Fibroblast of upper back skin (primary cell): ENCODE results near the gene CAMK2D.

Experiments
- DNase-seq: peaks from one replicate; pipeline ENCODE4 v3.0.0-alpha.2; 2013

CAMK2D gene

DNA sequence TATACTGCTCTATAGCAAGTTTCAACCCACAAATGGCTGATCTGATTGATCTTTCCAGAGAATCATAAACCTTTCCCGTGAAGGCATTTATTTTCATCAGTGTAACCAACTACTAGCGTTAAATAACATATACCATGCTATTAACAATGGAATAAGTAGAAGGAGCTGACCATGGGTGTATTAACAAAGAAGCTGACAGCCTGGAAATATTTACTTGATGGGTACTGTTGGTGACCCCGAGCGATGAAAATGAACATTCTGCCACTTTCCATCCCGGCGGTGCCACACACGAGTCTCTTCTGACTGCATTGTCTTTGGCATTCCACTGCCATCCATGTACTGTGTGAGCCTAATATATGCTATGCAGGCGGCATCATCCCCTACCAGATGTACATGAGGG is 304.4 kb downstream of the CAMK2D start:
- DNase-seq = no peak

DNA sequence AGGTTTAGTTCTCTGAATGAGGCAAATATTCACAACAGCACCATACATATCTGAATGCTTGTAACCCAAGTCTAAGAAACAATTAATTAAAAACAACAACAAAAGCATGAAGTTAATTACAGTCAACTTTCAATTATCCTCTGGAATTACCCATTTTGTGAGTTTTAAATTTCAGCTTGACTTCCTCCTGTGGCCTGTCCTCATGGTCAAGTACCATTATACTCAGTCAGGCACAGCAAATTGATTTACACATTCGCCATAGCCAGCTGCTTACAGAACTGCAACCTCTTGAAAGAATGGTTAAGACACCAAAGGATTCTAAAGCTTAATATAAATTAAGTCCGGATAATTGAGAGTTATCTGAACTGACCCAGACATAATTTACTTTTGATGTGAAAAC is 306.5 kb downstream of the CAMK2D start:
- no peak for DNase-seq

DNA sequence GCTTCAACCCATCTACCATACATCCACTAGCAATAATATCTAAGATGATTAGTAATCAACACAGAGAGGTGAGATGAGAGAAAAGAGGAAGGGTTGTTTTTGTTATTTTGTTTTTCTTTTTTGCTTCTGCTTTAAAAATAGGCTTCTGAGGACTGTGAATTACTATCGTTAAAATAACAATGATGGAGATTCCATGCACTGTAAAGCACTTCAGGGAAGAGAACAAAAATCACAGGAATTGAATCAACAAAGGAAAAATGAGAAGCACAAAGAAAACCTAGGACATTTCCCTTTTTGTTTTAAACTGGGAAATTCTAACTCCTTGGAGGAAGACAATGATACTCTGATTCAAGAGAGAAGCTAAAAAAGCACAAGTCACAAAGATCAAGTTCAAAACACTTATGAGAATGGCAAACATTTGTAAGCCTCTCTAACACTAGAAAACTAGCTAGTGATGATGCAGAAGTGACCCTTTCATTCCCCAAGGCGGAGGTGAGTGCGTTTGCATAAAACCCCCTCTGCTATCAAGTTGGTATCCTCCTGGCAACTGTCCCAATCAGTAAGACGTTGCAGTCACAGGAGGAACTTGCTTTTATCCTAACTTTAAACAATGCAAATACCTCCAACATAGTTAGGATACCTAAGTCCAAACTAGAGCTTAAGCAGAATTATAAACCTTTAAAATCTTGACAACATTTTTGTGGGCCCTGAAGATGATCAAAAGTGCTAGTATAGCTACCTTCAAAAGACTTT is 308.5 kb downstream of the CAMK2D start:
- peak; percentile 70 for DNase-seq

DNA sequence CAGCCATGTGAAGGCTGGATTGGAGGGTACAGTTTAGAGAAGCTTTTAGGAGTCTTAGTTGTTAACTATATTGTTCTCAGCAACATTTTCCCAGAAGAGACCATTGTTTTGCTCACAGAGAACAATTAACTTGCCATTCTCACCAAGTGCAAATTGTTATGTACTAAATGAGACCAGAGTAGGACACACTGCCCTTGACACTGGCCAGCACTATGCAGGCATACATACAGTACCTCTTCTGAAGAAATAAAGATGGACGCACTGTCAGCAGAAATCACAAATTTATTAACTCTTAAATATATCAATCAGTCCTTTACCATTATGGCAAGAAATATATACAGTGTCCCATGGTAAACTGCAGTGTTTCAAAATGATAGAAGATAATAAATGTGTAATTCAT is 309.4 kb downstream of the CAMK2D start:
- no peak for DNase-seq

DNA sequence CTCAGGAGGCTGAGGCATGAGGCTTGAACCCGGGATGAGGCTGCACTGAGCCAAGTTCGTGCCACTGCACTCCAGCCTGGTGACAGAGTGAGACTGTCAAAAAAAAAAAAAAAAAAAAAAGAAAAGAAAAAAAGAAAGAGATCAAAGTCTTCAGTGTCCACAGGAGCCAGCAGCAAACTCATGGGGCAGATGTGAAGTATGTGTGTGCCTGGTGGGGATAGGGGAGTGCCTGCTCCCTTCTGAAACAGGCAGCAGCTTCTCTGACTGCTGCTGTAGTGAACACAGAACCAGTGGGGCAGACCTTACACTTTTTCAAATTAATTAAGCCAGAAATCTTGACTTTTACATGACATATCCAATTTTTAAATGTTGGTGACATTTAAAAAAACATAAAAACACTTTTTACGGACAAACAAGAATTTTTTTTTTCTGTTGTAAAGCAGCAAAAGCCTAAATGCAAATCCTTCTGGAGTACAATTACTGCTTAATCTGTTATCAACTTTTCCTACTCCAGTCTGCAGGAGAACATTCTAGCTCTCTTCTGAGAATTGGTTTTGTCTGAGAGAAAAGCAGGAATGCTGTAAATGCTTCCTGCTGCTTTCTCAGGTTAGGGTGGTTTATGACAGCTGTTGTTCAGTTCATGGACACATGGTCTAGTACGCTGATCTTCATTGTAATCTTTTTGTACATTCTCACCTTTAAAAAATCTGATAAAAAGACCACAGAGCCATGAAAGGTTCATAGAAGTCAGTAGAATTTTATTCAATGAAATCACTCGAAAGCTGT is 311.1 kb downstream of the CAMK2D start:
- DNase-seq = no peak

DNA sequence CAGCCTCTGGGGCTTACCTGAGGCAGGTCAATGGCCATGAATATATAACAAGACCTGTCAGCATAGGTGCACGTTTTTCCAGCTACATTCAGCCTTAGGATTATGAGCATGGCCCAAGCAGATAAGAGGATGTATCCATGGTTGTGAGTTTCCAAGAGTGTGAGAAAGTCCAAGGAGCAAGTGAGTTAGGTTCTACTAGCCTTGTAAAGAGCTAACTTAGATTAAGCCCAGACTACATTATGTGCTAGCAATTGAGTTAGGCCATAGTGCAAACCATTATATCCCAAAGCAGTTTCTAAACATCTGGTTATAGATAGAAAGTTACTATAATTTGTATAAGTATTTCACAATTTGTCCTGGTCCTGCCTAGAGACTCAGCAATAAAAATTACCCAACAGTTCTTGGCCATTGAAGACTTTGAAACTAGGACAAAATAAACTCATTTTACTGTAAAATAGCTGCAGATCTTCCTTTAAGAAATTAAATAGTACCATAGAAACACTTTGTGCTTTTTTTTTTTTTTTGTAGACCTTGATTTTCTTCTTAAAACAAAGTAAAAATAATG is 312.0 kb downstream of the CAMK2D start:
- DNase-seq = no peak

DNA sequence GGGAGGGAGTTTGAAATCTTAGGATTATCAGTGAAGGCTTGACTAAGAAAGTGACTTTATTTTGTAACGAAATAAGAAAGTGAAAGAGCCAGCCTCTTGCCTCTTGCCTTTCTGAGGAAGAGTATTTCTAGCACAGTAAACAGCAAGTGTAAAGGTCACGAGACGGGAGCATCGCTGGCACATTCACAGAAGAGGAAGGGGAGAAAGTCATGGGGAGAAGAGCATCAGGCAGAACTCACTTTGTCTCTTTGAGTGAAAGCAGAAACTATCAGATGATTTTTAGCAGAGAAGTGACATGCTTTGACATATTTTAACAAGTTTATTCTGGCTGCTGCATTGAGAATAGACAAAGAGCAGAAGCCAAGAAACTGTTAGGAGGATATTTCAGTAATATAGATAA is 313.8 kb downstream of the CAMK2D start:
- DNase-seq = no peak

DNA sequence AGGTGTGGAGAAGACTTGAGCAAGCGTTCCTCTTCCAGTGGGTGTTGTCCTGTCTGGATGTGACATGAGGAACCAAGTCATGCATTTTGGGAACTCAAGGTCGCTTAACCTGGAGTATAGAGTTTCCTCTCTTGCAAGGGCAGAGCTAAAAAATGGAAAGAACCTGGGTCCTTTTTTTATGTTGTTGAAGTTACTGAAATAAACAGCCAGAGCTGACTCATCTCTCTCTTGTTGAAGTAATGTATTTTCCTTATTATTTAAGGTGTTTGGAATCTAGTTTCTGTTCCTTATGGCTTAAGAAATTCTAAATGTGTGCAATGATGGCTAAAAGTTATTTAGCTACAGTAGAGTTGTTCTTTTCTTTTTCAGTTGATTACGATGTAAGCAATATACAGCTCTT is 314.5 kb downstream of the CAMK2D start:
- DNase-seq = no peak

DNA sequence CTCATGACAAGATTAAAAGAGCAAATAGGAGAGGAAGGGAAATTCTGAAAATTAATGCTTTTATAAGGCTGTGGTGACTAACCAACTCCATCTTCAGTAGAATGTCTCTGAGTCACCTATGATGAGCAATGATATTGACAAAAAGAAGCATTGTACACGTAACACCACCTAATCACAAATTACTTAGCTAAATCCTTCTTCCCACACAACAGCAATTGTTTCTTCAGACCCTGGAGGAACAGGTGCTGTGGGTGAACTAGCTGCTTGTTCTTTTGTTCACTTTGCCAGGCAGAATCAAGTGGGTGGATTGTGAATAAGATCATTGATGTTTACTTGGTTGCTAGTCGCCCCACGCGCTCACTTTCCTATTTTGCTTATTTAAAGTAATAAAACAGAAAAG is 315.5 kb downstream of the CAMK2D start:
- peak; percentile 68 for DNase-seq

DNA sequence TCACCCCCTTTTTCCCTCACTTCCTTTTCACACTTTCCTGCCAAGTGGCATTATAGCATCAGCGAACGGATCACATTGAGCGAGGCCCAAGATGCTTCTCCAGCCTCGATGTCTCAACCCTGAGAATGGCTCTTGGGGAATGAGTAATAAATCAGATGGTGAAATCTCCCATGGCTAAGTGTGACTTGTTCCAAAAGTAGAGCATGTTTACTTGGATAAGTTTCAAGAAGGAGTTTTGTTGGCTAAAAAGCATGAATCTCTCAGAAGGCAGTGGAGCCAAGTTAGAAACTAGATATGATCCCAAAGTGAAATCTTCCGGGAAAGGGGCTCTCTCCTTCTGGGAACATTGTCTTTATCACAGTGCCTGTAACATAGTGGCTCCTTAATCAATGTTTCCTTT is 316.3 kb downstream of the CAMK2D start:
- DNase-seq = peak; percentile 97

DNA sequence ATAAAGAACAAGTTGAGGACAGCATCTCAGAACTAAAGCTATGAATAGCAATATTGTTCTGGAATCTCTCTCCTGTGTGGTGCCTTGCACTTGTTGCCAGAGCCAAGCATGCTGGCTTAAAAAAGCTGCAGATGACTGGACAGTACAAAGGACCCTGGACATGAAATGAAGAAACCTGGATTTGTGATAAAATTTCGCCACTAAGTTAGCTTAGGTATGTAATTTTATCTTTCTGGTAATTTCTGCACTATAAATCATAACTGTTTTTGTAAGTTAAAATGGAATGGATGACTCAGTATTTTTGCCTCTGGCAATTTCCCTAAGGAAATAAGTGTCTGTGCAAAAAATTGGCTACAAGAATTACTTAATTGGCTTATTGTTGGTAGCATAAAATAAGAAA is 317.2 kb downstream of the CAMK2D start:
- DNase-seq = peak; percentile 79

DNA sequence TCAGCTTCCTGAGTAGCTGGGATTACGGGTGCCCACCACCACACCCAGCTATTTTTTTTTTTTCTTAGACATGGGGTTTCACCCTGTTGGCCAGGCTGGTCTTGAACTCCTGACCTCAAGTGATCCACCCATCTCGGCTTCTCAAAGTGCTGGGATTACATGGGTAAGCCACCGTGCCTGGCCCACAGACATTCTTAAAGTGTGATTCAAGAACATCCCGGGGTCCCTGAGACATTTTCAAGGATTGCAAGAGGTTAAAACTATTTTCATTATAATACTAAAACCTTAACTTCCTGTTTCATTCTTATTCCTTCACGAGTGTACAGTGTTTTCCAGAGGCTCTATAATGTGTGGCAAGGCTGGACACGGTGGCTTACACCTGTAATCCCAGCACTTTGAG is 318.7 kb downstream of the CAMK2D start:
- DNase-seq = peak; percentile 55

DNA sequence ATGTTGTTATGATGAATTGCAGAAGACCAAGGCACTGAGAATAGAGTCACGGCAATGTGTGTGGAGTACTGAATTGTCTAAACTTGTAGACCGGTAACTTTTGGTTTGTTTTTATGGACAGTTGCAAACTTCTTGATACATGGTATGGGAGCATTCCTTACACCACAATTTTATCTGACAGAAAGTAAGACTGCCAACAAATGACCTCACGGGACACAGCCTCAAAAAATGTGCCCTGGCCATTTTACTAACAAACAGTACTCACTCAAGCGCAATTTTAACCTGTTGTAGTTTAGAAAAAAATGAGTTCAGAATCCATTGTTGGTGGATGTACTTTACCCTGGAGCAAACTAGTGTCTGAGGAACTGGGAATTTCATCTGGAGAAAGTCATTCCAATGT is 321.2 kb downstream of the CAMK2D start:
- no peak for DNase-seq

DNA sequence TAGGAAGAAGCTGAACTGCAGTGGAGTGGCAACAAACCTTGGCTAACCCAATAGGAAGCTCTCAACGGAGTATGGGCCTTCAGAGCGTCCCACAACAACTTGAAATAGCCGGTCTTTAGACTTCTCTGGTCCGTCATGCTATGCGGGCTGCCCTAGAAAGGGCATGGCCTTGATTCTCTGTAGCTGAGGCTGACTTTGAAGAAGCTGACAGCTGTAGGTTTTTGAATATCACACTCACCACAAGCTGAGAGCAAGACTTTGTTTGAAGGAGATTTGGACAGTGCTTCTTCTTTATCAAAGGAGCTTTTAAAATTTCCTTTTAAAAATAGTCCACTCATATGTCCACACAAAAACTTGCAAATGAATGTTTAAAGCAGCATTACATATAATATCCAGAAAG is 322.9 kb downstream of the CAMK2D start:
- DNase-seq = no peak

DNA sequence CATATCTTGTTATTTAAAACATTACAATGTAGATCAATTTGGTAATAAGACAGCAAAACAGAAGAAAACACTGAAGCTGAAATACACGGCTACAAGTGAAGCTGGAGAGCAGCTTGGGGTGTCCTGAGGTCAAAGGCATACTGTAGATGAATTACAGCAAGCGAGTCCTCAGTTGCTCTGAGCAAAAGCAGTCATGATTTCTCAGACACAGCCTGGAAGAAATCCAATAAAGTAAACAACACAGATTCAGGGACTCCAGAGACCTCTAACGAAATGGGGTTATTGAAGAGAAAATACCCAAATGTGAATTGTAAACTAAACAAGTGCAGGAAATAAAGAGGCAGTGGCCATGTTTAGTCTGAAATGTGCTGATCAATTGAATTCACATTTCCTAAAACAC is 324.4 kb downstream of the CAMK2D start:
- DNase-seq = no peak

DNA sequence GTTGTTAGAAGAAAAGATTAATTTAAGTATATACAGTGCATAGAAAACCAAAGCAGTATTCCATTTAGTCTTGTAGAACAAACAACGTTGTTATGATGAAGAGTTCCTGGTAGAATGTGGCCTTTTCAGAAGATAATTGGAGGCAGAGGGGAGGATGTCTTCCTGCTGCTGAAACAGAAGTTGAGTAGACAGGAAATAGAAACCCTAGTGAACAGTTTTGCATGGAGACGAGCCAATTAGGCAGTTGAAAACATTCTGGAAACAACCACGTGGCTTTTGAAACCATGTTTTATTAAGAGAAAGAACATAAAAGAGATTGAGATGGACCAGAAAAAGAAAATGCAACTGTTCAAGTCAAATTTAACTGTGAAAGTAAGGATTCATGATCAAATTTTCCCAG is 325.2 kb downstream of the CAMK2D start:
- peak; percentile 87 for DNase-seq

DNA sequence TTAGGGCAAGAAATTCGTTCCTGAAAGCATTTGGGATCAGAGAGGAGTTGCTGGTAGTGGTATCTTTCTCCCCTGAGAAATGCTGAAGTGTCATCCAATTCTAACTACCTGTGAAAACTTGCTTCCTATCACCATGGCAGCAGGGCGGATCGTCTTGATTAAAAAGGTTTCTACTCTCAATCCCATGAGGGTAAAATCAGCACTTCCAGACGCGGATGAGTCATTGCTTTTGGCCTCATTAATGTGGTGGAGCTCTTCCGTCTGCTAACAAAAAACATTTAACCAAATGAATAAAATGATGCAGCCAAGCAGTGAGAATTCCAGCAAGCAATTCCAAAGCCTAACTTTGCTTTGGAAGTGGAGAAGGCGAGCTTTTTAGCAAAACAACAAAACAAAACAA is 325.6 kb downstream of the CAMK2D start:
- DNase-seq = peak; percentile 91

DNA sequence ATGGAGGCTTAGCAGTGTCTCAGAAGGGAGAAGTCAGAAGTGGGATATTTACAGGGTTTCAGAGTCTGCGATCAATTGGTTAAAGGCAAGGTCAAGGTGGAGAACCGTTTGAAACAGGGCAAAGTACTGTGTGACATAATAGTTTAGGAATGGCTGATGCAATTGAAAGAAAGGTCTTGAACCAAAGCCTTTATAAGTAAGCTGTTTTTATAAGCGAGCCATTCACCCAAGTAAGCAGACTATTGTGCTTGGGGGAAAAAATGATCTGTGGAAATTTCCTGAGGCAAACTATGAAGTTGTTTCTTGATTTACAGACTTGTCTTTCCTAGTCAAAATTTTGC is 327.3 kb downstream of the CAMK2D start:
- DNase-seq = peak; percentile 79

DNA sequence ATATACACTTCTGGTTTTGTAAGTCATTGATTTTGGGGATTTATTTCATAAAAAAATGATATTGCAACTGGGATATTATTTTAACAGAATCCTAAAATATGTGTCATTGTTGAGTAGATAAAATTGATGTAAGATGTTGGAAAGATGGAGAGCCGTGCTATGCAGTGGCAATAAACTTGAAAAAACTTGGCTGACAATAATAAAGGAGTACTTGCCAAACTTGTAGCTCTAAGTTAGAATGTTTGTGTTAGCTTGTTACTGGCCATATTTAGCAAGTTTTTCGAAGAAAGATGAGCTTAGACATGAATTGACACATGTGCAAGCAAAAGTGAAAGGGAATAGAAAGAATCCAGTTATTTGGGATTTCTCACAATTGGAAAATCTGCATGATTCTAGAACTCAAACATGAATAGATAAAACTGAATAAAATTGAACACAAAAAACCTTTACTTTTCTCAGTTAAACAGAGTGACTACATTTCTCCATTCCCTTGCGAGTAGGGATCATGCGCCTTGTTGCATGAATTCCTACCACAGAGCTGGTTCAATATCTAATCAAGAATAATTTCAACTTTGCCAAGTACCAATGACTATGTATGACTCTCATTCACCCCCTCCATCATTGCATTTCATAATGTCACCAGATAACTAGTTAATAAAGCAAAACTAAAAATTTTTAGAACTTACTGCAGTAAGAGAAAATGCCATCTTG is 327.8 kb downstream of the CAMK2D start:
- DNase-seq = peak; percentile 69

DNA sequence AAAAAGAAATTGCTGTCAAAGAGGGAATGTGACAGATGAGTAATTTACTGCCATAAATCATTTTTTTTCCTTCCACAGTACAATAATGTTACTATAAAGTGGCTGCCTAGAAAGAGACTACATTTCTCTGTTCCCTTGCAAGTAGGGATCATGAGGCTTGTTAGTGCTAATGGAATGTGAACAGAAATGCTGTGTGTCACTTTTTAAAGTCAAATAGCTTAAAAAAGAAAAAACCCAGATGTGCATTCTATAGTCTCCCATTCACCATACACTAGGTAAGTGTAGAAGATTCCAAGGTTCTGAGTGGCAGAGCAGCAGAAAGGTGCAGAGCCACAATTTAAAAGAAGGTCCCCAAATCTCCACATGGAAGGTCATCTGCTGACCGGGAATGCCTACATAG is 328.4 kb downstream of the CAMK2D start:
- peak; percentile 38 for DNase-seq

DNA sequence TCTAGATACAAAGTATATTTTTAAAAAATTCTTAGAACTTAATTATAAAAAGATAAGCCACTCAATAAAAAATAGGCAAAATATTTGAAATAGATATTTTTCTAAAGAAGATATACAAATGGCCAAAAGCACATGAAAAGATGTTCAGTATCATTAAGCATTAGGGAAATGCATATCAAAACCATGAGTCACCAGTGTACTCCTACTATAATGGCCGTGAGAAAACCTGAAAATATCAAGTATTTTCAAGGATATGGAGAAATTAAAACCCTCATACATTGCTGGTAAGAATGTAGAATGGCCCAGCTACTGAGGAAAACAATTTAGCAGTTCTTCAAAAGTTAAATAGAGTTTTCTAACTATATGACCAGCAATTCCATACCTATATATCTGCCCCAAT is 337.9 kb downstream of the CAMK2D start:
- DNase-seq = peak; percentile 29

DNA sequence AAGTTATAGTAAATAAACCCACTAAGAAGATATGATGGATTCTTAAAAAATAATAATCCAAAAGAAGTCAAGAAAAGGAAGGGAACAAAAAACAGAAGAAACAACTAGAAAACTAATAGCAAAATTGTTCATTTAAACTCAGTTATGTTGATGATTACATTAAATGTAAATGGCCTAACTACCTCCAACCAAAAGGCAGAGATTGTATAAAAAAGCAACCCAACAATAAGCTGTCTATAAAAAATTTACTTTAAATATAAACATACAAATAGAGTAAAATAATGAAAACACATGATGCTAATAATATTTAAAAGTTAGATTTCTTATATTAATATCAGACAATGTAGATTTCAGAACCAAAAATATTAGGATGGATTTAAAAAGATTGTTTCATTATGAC is 340.6 kb downstream of the CAMK2D start:
- DNase-seq = no peak

DNA sequence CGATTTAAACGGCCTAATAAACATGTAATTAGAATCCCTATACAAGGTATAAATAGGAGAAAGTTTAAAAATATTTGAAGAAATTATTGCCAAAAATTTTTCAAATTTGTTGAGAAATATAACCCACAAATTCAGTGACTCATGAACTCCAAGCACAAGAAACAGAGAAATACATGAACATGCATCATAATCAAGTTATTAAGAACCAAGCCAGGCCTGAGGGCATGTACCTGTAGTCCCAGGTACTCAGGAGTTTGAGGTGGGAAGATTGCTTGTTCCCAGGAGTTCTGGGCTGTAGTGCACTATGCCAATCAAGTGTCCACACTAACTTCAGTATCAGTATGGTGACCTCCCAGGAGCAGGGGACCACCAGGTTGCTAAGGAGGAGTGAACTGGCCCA is 341.9 kb downstream of the CAMK2D start:
- DNase-seq = no peak

DNA sequence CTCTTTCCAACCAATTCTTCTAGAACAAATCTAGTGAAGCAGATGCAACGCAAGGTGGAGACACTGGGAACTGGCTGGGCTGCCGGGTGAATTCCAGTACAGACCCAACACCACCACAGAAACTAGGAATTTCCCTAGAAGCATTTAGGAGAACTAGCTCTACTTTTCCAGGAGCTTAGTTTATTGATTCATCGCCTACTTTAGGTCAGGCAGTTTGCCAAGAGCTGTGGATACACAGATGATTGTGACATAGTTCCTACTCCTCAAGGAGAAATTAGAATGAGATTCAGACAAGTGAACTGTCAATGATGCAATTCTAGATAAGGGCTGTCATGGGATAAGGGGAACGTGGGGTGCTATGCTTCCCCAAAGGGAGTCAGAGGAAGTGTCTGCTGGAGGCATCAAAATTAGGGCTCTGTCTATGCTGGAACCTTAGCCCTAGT is 350.0 kb downstream of the CAMK2D start:
- DNase-seq = peak; percentile 96
